Stimulated activated CD4-positive, alpha-beta T cell treated with anti-CD3 and anti-CD28 coated beads, Interleukin-4, amount 100 ng/mL, for 1 hour (primary cell): ENCODE measurements around the gene CXorf66.
"Not testable (repeated sequence)": the region's sequence is repeated elsewhere in the genome, so short reads cannot be mapped to it uniquely, and the experiment has no call there.

Experiments
- DNase-seq: peaks from one replicate; pipeline ENCODE4 v3.0.0-alpha.2; 2020

CXorf66 gene

DNA sequence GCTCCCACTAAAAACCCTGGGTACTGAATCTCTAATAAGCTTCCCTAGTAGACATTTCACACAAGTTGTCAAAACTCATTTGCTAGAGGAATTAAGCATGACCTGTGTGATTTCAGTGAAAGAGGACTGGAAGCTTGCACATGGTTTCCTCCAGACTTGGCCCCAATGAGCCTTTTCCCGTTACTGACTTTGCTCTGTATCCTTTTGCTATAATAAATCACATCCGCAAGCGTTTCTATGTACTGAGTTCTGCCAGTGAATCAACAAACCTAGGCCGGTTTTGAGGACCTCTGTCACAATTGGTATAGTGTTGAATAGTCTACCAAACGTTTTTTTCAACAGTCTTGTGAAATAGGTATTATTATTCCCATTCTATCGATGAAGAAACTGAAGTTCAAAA, 40.6 kb downstream of the CXorf66 start:
- no peak for DNase-seq

DNA sequence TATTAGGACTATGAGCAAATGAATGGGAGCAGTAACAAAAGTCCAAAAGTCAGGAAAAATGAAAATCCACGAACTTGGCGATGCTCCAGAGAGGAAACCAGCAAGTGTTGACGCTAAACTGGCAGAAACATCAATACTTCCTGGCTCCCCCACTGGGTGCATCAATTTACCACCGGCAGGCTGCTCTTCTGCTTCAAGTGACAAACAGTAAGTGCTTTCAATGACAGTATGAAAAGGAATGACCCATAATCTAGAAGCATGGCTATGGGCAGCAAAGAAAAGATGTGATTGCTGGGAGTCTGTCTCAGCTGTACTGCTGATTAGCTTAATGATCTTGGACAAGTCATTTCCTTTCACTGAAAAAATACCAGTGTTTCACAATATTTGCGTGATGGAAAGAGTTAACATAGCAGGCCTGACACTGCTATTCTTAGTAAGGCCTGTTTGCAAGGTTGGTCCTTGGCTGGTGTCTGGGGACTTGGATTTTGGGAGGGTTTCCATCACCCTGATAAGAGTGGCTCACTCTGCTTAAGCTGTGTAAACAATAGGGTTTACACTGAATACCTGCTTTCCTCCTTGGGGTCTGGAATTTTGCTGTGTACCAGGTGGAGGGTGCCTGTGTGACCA, 41.1 kb downstream of the CXorf66 start:
- no peak for DNase-seq

DNA sequence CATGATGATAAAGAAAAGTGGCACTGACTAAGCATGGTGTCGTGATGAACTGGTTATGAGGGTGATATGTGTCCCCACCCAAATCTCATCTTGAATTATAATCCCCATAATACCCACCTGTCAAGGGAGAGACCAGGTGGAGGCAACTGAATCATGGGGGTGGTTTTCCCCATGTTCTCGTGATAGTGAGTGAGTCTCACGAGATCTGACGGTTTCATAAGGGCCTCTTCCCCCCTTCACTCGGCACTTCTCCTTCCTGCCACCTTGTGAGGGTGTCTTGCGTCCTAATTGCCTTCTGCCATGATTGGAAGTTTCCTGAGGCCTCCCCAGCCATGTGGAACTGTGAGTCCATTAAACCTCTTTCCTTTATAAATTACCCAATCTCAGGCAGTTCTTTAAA, 44.2 kb downstream of the CXorf66 start:
- DNase-seq: not testable (repeated sequence)

DNA sequence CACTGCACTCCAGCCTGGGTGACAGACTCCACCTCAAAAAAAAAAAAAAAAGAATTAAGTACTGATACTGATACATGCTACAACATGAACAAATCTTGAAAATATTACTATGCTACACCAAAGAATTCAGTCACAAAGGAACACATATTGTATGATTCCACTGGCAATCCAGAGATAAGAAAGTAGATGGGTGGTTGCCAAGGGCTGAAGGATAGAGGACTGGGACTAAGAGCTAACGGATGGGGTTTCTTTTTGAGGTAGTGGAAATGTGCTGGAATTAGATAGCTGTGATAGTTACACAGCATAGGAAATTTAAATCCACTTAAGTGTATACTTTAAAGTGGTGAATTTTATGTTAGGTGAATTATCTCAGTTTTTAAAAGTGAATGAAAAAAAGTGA, 45.0 kb downstream of the CXorf66 start:
- no peak for DNase-seq

DNA sequence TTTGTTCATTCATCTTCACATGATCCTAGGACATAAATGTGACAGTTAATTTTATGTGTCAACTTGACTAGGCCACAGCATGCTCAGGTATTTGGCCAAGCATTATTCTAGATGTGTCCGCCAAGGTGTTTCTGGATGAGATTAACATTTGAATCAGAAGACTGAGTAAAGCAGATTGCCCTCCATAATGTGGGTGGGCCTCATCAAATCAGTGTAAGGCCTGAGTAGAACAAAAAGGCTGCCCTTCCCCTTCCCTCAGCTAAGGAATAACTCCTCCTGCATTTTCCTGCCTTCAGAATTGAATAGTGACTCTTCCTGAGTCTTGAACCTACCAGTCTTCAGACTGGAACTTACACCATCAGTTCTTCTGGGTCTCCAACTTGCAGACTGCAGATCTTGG, 50.9 kb downstream of the CXorf66 start:
- no peak for DNase-seq

DNA sequence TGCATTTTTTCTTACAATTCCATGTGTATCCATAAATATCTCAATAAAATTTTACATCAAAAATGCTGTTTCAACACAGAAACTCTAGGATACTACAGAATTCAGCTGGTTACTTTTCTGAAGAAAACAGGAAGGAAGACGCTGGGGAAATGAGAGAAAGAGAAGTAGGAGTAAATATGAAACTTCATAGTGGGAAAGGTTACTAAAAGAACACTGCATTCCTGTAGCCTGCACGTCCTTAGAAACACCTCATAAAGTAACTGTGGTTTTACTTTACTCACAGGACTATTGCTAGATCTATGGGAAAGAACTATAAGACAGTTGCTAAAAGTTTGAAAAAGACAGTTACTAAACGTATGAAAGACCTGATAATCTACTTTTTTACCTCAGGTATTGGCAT, 55.6 kb downstream of the CXorf66 start:
- no peak for DNase-seq

DNA sequence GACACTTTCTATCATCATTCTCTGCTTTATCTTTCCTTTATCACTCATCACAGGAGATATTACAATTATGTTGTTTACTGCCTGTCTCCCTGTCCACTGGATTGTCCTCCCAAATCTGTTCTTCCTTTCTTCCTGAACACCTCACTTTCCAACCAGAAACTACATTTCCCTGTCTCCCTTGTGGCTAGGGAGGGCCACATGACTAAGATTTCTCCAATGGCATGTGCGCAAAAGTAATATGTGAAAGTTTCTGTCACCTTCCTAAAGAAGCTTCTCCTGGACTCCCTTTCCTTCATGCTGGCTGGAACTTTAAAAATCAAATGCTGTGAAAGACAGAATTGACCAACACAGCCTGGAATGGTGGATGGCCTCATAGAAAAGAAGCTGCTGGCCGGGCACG, 58.2 kb downstream of the CXorf66 start:
- no peak for DNase-seq

DNA sequence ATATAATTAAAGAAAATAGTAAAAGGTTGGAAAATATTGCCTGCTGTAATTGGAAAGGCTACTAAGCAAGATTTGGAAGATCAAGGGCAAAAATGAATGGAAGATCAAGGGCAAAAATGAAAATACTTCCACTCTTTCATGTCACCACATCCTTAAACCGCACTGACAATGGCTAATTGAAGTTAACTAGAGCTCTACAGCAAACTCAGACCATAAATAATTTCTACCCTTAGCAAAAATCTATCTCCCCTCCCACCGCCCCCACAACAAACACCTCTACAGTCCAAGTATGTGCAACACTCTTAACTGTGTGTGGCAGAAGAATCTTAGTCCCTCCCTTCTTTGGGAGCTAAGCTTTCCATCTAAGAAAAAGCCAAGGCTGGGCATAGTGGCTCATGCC, 59.6 kb downstream of the CXorf66 start:
- DNase-seq: no peak
